HG02588 (cell line): ENCODE results near the gene CRYGN.

ENCODE experiments used
- ATAC-seq: cut with Tn5 transposase; IDR thresholded peaks from one replicate; pipeline ENCODE4 v1.9.1; 2021; ENCODE audit warnings: mild to moderate bottlenecking, moderate library complexity; ENCODE audit not compliant: unreplicated experiment

CRYGN gene

DNA sequence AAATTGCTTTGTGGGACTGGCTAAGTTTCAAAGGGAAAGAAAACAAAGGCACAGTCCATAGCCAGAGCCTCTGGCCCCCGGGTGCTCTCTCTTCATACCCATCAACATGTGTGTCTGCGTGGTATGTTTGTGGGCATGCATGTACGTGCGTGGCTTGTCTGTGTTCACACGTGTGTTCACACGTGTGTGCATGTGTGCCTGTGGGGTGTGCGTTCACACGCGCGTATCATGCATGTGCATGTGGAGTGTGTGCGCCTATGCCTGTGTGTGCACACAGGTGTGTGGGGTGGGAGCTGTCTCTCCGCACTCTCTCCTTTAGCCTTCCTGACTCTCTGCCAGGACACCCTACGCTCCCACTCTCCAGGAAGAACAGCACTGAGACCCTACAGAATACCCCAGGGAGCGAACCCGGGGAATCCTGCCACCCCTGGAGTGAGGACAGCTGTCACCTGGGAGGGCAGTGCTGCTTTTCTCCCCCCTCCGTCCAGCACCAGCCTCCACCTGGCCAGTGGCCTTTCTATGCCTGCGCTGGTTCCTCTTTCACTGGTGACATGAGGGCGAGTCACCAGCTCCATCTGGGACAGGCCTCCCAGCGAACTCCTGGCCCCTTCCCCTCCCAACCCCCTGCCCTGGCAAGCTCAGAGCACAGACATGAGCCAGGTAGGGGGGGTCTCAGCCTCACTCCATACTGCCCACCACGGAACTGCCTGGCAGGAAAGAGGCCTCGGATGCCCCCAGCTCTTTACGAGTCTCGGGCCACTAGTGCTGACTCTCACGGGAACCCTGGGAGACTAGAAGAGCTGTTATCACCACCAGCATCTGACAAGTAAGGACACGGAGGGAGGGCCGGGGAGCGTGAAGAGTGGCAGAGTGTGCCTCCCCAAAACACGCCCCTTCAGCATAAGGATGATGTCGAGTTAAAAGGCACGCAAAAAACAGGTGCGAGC is 46.6 kb downstream of the CRYGN start:
- no peak for ATAC-seq

- ATAC-seq = no peak
Measured at GRCh38 chr7:151392426-151392825, 47.5 kb downstream of the CRYGN start.

GRCh38 chr7:151392002-151392401 is 47.9 kb downstream of the CRYGN start:
- no peak for ATAC-seq

DNA sequence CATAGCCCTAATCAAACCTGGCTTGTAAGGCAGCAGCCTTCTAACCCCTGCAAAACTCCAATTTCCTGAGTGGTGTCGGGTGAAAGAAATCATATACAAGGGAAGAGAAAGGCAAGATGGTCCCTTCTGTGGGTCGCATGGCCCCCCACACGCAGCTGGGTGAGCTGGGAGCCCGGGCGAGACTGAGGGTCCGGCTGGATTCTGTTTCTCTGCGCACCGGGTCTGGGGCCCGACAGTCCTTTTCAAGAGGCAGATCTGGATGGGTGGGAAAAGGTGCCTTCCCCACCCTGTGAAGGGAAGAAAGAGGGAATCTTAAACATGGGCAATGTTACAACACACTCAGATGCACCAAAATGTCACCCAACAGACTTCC is 48.6 kb downstream of the CRYGN start:
- ATAC-seq = no peak

- no peak for ATAC-seq
Measured at GRCh38 chr7:151390598-151391357, 49.2 kb downstream of the CRYGN start.

DNA sequence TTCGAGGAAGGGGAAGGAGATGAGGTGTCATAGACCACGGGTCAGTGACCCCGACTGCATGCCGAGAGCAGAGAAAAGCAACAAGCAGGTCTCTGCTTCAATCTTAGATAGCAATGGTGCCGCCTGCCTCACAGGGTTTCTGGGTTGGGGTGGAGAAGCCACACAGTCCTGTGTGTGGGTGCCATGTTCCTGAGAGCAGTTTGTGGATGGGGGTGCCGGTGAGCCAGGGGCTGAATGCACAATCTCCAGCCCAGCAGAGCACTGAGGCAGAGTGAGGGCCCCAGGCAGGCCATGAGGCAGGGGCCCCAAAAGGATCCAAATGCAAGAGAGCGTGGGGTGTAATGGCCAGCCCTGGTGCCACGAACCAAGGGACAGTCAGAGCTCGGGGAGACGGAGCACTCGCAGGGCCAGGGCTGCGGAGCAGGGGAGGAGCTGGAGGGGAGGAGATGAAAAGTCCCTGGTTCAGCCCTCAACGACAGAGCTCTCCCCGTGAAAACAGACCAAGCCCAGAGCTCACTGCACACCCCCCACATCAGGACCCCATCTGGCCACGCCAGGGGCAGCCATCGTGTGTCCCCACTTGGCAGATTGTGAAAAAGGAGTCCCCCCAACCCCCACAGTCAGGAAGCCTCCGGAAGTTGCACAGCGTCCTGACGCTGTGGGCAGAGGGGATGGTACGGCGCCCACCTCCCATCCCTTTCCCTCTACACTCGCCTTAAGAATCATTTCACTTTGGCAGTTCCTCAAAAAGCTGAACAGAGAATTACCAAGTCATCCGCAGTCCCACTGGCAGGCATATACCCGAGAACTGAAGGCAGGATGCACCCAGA is 50.0 kb downstream of the CRYGN start:
- ATAC-seq = no peak

DNA sequence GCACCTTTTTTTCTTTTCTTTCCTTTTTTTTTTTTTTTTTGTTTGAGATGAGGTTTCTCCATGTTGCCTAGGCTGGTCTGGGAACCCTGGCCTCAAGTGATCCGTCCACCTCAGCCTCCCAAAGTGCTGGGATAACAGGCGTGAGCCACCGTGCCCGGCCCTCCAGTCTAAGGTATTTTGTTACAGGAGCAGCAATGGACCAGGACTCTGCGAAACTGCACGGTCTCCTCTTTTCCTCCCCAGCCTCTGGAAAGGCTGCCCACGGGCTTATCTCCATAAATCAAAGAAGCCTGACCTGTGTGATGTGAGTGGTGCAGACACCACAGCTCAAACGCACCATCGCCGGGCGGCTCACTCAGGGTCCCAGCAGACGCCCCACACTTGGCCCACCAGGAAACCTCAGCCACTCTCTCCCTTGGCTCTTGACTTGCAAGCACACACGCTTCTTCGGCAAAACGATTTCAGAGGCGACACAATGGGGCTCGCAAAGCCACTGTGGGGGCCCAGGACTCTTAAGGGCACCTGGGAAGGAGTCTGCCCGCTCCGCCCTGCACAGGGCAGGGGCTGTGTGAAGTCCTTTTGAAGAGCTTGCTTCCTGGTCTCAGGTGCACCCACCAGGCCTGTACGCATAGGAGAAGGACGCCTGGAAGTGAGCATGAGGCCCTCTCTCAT is 50.7 kb downstream of the CRYGN start:
- ATAC-seq = no peak

DNA sequence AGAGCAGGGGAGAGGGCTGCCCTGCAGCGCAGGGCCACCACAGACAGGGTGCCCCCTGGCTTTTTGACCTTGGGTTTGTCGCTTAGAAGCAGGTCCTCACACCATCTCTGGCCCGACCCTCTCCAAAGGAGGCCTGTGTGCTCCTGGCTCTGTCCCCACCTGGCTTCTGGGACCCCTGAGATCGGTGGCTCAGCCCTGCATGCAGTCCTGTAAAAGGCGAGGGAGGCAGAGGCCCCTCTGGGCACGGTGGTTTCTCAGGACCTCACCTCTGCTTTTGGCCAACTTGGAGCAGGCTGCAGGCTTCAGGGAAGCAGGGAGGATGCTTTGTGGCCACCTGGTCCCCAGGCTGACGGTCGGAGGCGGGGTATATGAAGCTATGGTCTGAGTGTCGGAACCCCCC is 51.5 kb downstream of the CRYGN start:
- ATAC-seq = no peak

GRCh38 chr7:151388007-151388297 is 52.0 kb downstream of the CRYGN start:
- no peak for ATAC-seq

DNA sequence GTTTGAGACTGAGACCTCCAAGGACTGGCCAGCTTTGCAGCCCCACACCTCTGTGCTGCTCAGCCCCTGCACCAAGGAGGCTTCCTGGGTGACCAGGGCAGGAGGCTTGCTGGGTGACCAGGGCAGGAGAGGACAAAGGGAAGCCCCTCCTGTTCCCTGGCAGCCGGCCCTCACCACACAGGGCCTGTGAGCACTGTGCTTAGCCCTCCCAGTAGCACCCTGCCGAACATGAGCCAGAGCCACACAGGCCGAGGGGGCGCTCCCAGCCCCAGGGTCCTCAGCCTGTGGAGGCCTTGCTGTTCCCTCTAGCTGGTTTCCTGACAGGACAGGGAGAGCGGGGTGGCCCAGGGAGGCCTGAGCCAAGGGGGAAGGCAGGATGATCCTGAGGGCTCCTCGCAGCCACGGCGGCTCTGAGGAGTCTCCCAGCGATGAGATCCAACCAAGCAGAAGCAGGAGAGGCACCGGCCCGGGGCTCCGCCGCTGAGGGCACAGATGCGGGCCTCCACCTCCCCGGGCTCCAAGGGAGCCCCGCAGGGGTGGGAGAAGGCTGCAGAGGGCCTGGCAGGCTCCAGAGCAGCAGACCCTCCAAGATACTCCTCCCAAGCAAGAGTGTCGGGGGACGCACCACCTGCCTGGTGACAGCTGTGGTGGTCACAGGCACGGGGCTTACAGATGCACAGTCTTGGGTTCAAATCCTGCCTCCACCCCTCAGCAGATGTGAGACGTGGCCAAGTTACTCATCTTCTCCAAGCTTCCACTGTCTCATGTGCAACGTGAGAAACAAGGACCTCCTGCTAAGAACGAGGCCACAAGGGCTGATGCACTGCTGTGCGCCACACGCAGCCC is 52.6 kb downstream of the CRYGN start:
- ATAC-seq = no peak

GRCh38 chr7:151386301-151387160 is 53.4 kb downstream of the CRYGN start:
- no peak for ATAC-seq

DNA sequence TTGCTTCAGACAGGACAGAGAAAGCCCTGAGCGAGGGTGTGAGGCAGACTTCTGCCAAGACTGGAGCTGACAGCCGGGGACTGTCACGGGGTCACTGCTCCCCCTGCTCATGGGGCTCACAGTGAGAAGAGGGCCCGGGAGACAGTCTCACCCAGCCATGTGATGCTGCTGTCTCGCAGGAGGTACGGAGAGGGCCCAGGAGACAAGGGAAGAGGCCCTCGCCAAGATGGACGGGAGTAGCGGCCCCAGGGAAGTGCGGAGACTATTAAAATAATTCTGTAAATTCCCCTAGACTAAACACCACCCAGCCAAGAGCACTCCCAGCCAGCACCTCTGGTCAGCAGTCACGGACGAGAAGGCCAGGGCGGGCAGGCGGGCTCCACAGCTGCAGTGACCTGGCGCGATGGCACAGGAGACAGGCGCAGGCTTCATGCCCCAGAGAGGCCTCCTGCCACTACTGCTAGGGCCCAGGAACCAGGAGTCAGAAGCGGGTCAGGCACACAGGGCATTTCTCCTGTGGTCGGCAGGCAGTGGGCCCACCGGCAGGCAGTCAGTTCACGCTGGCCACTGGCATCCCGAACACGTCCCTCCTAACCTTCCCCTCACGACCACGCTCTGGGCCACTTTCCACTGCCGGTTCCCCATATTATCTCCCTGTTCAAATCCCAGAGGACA is 54.2 kb downstream of the CRYGN start:
- no peak for ATAC-seq

DNA sequence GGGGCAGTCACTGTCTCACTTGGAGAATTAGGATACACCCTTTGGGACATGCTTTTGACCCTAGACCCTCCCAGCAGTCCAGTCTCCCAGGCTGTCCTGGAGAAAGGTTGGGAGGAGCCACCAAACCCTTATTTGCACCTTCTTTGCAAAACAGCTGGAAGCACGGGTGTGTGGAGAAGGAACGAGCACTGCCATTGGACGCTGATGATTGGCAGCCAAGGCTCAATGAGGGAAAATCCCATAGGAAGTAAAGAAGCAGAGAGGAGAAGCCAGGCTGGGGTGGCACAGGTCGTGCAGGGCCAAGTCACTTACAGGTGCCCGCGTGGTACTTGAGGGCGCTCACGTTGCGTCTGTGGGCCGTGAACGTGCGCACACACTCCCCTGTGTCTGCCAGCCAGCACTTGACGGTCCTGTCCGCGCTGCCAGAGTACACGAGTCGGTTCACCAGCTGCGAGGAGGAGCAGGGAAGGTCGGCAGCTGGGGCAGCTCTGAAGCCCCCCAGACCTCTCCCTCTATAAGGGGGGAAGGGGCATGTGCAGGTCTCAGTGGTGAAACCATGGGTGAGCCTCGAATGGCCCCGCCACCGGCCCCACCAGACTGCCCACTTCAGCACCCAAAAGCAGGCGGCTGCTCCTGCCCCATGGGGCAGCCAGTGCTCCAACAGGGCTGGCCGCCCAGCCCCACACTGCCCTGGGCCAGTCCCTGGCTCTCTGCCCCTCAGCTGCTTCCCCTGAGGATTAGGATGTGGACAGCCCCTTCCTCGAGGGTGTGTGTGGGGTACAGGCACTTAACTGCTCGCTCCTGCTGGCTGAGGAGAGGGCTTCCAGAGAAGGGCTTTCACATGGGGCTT is 54.9 kb downstream of the CRYGN start:
- no peak for ATAC-seq

DNA sequence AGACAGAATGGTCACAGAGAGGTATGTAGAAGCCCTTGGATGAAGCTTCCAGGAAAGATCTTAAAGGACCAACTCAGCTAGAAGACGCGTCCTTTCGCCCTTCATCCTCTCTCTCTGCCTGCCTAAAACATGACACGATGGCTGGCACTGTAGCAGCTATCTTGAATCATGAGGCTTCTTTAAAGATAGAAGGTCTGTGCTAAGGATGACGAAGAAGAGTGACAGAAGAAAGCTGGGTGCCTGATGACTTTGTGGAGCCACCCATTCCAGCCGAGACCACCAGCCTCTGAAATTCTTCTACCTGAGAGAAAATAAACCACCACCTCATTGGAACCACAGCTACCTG is 55.6 kb downstream of the CRYGN start:
- no peak for ATAC-seq

- ATAC-seq = no peak
Measured at GRCh38 chr7:151383638-151384351, 56.1 kb downstream of the CRYGN start.

DNA sequence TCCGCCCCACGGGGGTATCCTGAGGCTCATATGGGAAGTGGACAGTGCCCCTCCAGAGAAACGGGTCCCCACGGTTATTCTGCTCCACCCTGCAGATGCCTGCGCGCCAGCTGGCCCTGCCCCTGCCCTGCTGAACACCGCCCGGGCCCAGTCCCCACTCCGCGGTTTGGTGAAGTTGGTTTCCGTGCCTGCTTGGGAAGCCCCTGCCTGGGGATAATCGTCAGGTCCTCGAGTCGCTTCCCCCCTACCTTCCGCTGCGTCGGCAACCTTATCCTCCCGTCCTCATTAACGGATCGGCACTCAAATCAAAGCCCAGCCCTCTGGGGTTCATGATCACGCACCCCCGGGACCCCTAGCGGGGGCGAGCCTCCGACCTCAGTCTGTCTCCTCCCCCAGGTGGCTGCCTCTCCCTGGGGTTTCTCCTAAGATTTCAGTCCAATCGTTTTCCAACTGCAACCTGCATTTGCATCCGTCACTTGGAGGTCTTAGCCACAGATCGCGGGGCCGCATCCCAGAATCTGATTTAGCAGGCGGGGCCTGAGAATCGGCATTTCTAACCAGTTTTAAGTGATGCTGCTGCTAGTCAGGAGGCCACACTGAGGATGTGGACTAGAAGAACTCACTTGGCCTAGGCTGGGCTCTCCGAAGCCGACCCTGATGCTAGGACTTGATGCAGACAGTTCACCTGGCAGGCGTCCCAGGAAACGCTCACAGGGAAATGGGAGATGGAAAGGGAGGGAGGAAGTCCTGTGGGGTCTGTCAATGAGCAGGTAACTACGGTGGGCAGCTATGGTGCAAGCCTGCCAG is 57.7 kb downstream of the CRYGN start:
- no peak for ATAC-seq
